ENCODE measurements around the gene FOLR2. TPM values are rescaled to one million over a fixed set of nuclear protein-coding genes. Genes with fewer than 3 reads are reported as not detected.

FOLR2 gene
- total and polyA plus RNA-seq, 4 donors = 9.4 to 31.5 (median 16.7) TPM

DNA sequence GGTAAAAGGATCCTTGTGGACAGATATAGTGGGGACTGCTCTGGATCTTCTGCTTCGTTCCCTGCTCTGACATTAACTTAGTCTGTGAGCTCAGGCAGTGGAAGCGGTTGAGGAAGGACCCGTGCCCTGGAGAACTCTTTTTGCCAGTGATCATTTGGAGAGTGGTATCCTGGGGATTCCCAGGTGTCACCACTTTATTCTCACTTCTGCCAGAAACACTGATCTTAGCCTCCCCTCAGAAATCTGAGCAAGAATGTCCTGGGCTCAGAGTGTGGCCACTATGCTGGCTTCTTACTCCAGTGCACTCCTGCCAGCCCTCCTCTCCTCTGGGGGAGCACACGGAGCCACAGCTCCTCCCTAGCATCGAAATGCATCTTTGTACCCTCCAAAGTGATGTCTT is 35.0 kb downstream of the FOLR2 start (continued):
- TF ChIP-seq, protein P1, sequence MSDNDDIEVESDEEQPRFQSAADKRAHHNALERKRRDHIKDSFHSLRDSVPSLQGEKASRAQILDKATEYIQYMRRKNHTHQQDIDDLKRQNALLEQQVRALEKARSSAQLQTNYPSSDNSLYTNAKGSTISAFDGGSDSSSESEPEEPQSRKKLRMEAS (IDR thresholded peaks at IDR 0.05) = no peak
- TF ChIP-seq TAF1 (conservative IDR thresholded peaks at IDR 0.05) (no peak), FOXA2 (IDR thresholded peaks at IDR 0.05) (no peak), YY1 (IDR thresholded peaks at IDR 0.05) (no peak), JUND (IDR thresholded peaks at IDR 0.05) (no peak), FOXA1 (IDR thresholded peaks at IDR 0.05) (no peak), GABPA (IDR thresholded peaks at IDR 0.05 in 1 of 2, conservative IDR thresholded peaks at IDR 0.05 in 1 of 2) (no peak)
- TF ChIP-seq, protein P2, sequence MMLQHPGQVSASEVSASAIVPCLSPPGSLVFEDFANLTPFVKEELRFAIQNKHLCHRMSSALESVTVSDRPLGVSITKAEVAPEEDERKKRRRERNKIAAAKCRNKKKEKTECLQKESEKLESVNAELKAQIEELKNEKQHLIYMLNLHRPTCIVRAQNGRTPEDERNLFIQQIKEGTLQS (IDR thresholded peaks at IDR 0.05) = no peak
- TF ChIP-seq, protein P3, sequence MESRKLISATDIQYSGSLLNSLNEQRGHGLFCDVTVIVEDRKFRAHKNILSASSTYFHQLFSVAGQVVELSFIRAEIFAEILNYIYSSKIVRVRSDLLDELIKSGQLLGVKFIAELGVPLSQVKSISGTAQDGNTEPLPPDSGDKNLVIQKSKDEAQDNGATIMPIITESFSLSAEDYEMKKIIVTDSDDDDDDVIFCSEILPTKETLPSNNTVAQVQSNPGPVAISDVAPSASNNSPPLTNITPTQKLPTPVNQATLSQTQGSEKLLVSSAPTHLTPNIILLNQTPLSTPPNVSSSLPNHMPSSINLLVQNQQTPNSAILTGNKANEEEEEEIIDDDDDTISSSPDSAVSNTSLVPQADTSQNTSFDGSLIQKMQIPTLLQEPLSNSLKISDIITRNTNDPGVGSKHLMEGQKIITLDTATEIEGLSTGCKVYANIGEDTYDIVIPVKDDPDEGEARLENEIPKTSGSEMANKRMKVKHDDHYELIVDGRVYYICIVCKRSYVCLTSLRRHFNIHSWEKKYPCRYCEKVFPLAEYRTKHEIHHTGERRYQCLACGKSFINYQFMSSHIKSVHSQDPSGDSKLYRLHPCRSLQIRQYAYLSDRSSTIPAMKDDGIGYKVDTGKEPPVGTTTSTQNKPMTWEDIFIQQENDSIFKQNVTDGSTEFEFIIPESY (IDR thresholded peaks at IDR 0.05) = no peak

DNA sequence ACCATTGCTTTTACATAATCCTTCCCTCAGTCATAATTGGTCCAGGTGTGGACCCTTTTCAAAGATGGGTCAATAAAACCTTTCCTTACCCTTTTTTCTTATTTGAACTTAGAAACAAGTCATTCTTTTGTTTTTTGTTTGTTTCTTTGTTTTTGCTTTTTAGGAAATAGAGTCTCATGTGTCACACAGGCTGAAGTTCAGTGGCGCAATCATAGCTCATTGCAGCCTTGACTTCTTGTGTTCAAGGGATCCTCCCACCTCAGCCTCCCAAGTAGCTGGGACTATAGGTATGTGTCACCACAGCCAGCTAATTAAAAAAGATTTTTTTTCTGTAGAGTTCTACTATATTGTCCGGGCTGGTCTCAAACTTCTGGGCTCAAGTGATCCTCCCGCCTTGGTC is 36.8 kb downstream of the FOLR2 start:
- WGBS = 91% methylated on average over 3 of the region's 3 CpGs
- no peak overlapping the region for H3K27ac ChIP-seq (ENCODE audit: low read depth in 1 of 2, low read length in 2 of 2)
- TF ChIP-seq HNF4G (IDR thresholded peaks at IDR 0.05) (no peak), GABPA (IDR thresholded peaks at IDR 0.05 in 1 of 2, conservative IDR thresholded peaks at IDR 0.05 in 1 of 2) (no peak), NR2F2 (IDR thresholded peaks at IDR 0.05) (no peak), TAF1 (conservative IDR thresholded peaks at IDR 0.05) (no peak), SP1 (IDR thresholded peaks at IDR 0.05) (no peak), RXRA (IDR thresholded peaks at IDR 0.05) (no peak), RAD21 (IDR thresholded peaks at IDR 0.05) (no peak)
- TF ChIP-seq, protein P4, sequence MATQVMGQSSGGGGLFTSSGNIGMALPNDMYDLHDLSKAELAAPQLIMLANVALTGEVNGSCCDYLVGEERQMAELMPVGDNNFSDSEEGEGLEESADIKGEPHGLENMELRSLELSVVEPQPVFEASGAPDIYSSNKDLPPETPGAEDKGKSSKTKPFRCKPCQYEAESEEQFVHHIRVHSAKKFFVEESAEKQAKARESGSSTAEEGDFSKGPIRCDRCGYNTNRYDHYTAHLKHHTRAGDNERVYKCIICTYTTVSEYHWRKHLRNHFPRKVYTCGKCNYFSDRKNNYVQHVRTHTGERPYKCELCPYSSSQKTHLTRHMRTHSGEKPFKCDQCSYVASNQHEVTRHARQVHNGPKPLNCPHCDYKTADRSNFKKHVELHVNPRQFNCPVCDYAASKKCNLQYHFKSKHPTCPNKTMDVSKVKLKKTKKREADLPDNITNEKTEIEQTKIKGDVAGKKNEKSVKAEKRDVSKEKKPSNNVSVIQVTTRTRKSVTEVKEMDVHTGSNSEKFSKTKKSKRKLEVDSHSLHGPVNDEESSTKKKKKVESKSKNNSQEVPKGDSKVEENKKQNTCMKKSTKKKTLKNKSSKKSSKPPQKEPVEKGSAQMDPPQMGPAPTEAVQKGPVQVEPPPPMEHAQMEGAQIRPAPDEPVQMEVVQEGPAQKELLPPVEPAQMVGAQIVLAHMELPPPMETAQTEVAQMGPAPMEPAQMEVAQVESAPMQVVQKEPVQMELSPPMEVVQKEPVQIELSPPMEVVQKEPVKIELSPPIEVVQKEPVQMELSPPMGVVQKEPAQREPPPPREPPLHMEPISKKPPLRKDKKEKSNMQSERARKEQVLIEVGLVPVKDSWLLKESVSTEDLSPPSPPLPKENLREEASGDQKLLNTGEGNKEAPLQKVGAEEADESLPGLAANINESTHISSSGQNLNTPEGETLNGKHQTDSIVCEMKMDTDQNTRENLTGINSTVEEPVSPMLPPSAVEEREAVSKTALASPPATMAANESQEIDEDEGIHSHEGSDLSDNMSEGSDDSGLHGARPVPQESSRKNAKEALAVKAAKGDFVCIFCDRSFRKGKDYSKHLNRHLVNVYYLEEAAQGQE (IDR thresholded peaks at IDR 0.05) = no peak
- TF ChIP-seq, protein P3 (IDR thresholded peaks at IDR 0.05) = no peak

More for the DNA sequence above, 36.8 kb downstream of the FOLR2 start:
- peaks cover 0 to 15% (median 0%) of the 10 kb centered on the region in 4 donors for H3K27me3 ChIP-seq (ENCODE audit: control insufficient read depth in 4 of 4, insufficient read depth in 4 of 4, low read length in 3 of 4)
- no peaks in the 10 kb centered on the region for H3K4me1 ChIP-seq (ENCODE audit: control insufficient read depth in 4 of 4, insufficient read depth in 4 of 4, low read length in 3 of 4)
- no peaks in the 10 kb centered on the region for H3K9me3 ChIP-seq (ENCODE audit: control insufficient read depth in 4 of 4, low read length in 3 of 4)
- H3K4me3 ChIP-seq (ENCODE audit: low read depth in 1 of 3, low read length in 3 of 3) = no peak overlapping the region
- no peaks in the 10 kb centered on the region for H3K36me3 ChIP-seq (ENCODE audit: control insufficient read depth in 4 of 4, insufficient read depth in 3 of 4, low read depth in 1 of 4, low read length in 3 of 4)
- no peak overlapping the region for H3K9ac ChIP-seq (ENCODE audit: low read depth in 1 of 2, low read length in 2 of 2)
- no peak for DNase-seq (ENCODE audit: low spot score)
